Neural cell (in vitro differentiated cells): ENCODE measurements around the gene PTGFR. TPM values are rescaled to one million over a fixed set of nuclear protein-coding genes. Genes with fewer than 3 reads are reported as not detected.

Experiments used
- H2AFZ ChIP-seq: fragments of 200-600, 300-800 bp; sonication (generic), shearing (Covaris generic); 2 replicates; pipeline ENCODE4 v1.6.0; 2014; ENCODE audit warnings: low read depth, mild to moderate bottlenecking, antibody characterized with exemption, low read length, moderate library complexity
- H3F3A ChIP-seq: fragments of 200-600 bp; shearing (Covaris generic); 2 replicates; pipeline ENCODE4 v1.6.1; 2016; ENCODE audit warnings: mild to moderate bottlenecking, moderate library complexity, mixed read lengths, antibody characterized with exemption, low read length; ENCODE audit not compliant: insufficient read depth, poor library complexity, severe bottlenecking
- H3K27ac ChIP-seq: fragments of 200-600, 300-800 bp; sonication (generic), shearing (Covaris generic); 2 replicates; pipeline ENCODE4 v1.5.1; 2014; ENCODE audit warnings: mild to moderate bottlenecking, low read length, moderate library complexity
- H3K27me3 ChIP-seq: fragments of 300-800, 200-600 bp; sonication (generic), shearing (Covaris generic); 2 replicates; pipeline ENCODE4 v1.6.0; 2014; ENCODE audit warnings: mild to moderate bottlenecking, low read depth, low read length, moderate library complexity; ENCODE audit not compliant: insufficient read depth
- H3K36me3 ChIP-seq: fragments of 300-800, 200-600 bp; sonication (generic), shearing (Covaris generic); 2 replicates; pipeline ENCODE4 v1.5.1; 2014; ENCODE audit warnings: mild to moderate bottlenecking, antibody characterized with exemption, low read length, moderate library complexity; ENCODE audit not compliant: insufficient read depth
- H3K4me2 ChIP-seq: fragments of 300-800, 200-600 bp; sonication (generic), shearing (Covaris generic); 2 replicates; pipeline ENCODE4 v1.6.0; 2014; ENCODE audit warnings: mild to moderate bottlenecking, low read length
- H3K4me3 ChIP-seq: fragments of 300-800, 200-600 bp; sonication (generic), shearing (Covaris generic); 2 replicates; pipeline ENCODE4 v1.5.1; 2014; ENCODE audit warnings: mild to moderate bottlenecking, low read length, moderate library complexity
- H3K79me2 ChIP-seq: fragments of 200-600 bp; shearing (Covaris generic); replicated peaks from 2 replicates; pipeline ENCODE4 v1.6.0; 2014; ENCODE audit warnings: mild to moderate bottlenecking, low read length, moderate library complexity; ENCODE audit not compliant: insufficient read depth
- H3K9ac ChIP-seq: fragments of 300-800, 200-600 bp; sonication (generic), shearing (Covaris generic); 2 replicates; pipeline ENCODE4 v1.6.1; 2016; ENCODE audit warnings: mild to moderate bottlenecking, low read length, mixed read lengths
- H3K9me2 ChIP-seq: fragments of 200-600 bp; shearing (Covaris generic); 2 replicates; pipeline ENCODE4 v1.6.1; 2016; ENCODE audit warnings: mild to moderate bottlenecking, low read length, mixed read lengths; ENCODE audit not compliant: insufficient read depth
- H3K9me3 ChIP-seq: fragments of 200-600, 300-800 bp; sonication (generic), shearing (Covaris generic); 2 replicates; pipeline ENCODE4 v1.6.1; 2016; ENCODE audit warnings: mild to moderate bottlenecking, mixed run types, low read length, moderate library complexity, mixed read lengths
- H4K20me1 ChIP-seq: fragments of 200-600 bp; shearing (Covaris generic); 2 replicates; pipeline ENCODE4 v1.6.1; 2016; ENCODE audit warnings: mild to moderate bottlenecking, mixed run types; ENCODE audit not compliant: insufficient read depth
- EP300 ChIP-seq: fragments of 450-650 bp; conservative IDR thresholded peaks from 2 replicates; pipeline ENCODE4 v1.6.1; 2014; ENCODE audit warnings: antibody characterized with exemption, mild to moderate bottlenecking, moderate library complexity; ENCODE audit not compliant: poor library complexity, severe bottlenecking
- EZH2 ChIP-seq: fragments of 200-600, 300-800 bp; shearing (Covaris generic), sonication (generic); IDR thresholded peaks from 2 replicates; pipeline ENCODE4 v1.6.1; 2014; ENCODE audit warnings: antibody characterized with exemption, low read length, borderline replicate concordance, mild to moderate bottlenecking; ENCODE audit not compliant: insufficient read depth, poor library complexity, severe bottlenecking
- MXI1 ChIP-seq: fragments of 450-650 bp; conservative IDR thresholded peaks from 2 replicates; pipeline ENCODE4 v1.6.1; 2014; ENCODE audit warnings: antibody characterized with exemption, mild to moderate bottlenecking; ENCODE audit not compliant: poor library complexity, severe bottlenecking
- POLR2AphosphoS5 ChIP-seq: IDR thresholded peaks from 2 replicates; pipeline ENCODE4 v1.6.1; 2012
- RAD21 ChIP-seq: fragments of 450-650 bp; conservative IDR thresholded peaks from 2 replicates; pipeline ENCODE4 v1.6.1; 2014; ENCODE audit warnings: antibody characterized with exemption, mild to moderate bottlenecking, moderate library complexity
- SMC3 ChIP-seq: fragments of 450-650 bp; conservative IDR thresholded peaks from 2 replicates; pipeline ENCODE4 v1.6.1; 2014; ENCODE audit warnings: antibody characterized with exemption, mild to moderate bottlenecking, moderate library complexity; ENCODE audit not compliant: poor library complexity
- TAF1 ChIP-seq: IDR thresholded peaks from 2 replicates; pipeline ENCODE4 v1.6.1; 2012; ENCODE audit warnings: low read depth
- polyA plus RNA-seq: library from polyadenylated mRNA; depleted of rRNA; stranded (reverse); fragments of >200 nt; gene quantifications from 2 replicates; pipeline ENCODE4 v1.2.3, GENCODE V29; 2014
- TF ChIP-seq, protein P1 (sequence below): fragments of 450-650 bp; IDR thresholded peaks from 2 replicates; pipeline ENCODE4 v1.5.1; 2014; ENCODE audit warnings: antibody characterized with exemption, mild to moderate bottlenecking, moderate library complexity; ENCODE audit not compliant: poor library complexity, severe bottlenecking
- TF ChIP-seq, protein P2 (sequence below): IDR thresholded peaks from 2 replicates; pipeline ENCODE4 v1.6.1; 2012; ENCODE audit warnings: borderline replicate concordance

PTGFR gene
- polyA plus RNA-seq, 1 donor from 2014 or later = 0.54 TPM

DNA sequence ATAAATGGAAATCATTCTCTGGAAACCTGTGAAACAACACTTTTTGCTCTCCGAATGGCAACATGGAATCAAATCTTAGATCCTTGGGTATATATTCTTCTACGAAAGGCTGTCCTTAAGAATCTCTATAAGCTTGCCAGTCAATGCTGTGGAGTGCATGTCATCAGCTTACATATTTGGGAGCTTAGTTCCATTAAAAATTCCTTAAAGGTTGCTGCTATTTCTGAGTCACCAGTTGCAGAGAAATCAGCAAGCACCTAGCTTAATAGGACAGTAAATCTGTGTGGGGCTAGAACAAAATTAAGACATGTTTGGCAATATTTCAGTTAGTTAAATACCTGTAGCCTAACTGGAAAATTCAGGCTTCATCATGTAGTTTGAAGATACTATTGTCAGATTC is 45.7 kb downstream of the PTGFR start:
- Histone ChIP-seq H3K36me3 (no peaks in the 10 kb centered on the region), H3K9me2 (no peaks in the 10 kb centered on the region), H3K9me3 (no peaks in the 10 kb centered on the region), H3F3A (no peaks in the 10 kb centered on the region), H2AFZ (no peak overlapping the region), H3K4me2 (no peak overlapping the region), H3K27me3 (no peaks in the 10 kb centered on the region), H3K27ac (no peak overlapping the region), H3K9ac (no peak overlapping the region), H4K20me1 (no peaks in the 10 kb centered on the region), H3K79me2 (no peaks in the 10 kb centered on the region), H3K4me3 (no peak overlapping the region)
- TF ChIP-seq SMC3 = no peak
- no peak for TF ChIP-seq RAD21
- no peak for TF ChIP-seq EP300
- no peak for TF ChIP-seq MXI1
- TF ChIP-seq, protein P1, sequence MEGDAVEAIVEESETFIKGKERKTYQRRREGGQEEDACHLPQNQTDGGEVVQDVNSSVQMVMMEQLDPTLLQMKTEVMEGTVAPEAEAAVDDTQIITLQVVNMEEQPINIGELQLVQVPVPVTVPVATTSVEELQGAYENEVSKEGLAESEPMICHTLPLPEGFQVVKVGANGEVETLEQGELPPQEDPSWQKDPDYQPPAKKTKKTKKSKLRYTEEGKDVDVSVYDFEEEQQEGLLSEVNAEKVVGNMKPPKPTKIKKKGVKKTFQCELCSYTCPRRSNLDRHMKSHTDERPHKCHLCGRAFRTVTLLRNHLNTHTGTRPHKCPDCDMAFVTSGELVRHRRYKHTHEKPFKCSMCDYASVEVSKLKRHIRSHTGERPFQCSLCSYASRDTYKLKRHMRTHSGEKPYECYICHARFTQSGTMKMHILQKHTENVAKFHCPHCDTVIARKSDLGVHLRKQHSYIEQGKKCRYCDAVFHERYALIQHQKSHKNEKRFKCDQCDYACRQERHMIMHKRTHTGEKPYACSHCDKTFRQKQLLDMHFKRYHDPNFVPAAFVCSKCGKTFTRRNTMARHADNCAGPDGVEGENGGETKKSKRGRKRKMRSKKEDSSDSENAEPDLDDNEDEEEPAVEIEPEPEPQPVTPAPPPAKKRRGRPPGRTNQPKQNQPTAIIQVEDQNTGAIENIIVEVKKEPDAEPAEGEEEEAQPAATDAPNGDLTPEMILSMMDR = no peak
- no peak for TF ChIP-seq POLR2AphosphoS5
- no peak for TF ChIP-seq EZH2
- TF ChIP-seq, protein P2, sequence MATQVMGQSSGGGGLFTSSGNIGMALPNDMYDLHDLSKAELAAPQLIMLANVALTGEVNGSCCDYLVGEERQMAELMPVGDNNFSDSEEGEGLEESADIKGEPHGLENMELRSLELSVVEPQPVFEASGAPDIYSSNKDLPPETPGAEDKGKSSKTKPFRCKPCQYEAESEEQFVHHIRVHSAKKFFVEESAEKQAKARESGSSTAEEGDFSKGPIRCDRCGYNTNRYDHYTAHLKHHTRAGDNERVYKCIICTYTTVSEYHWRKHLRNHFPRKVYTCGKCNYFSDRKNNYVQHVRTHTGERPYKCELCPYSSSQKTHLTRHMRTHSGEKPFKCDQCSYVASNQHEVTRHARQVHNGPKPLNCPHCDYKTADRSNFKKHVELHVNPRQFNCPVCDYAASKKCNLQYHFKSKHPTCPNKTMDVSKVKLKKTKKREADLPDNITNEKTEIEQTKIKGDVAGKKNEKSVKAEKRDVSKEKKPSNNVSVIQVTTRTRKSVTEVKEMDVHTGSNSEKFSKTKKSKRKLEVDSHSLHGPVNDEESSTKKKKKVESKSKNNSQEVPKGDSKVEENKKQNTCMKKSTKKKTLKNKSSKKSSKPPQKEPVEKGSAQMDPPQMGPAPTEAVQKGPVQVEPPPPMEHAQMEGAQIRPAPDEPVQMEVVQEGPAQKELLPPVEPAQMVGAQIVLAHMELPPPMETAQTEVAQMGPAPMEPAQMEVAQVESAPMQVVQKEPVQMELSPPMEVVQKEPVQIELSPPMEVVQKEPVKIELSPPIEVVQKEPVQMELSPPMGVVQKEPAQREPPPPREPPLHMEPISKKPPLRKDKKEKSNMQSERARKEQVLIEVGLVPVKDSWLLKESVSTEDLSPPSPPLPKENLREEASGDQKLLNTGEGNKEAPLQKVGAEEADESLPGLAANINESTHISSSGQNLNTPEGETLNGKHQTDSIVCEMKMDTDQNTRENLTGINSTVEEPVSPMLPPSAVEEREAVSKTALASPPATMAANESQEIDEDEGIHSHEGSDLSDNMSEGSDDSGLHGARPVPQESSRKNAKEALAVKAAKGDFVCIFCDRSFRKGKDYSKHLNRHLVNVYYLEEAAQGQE = no peak
- no peak for TF ChIP-seq TAF1

DNA sequence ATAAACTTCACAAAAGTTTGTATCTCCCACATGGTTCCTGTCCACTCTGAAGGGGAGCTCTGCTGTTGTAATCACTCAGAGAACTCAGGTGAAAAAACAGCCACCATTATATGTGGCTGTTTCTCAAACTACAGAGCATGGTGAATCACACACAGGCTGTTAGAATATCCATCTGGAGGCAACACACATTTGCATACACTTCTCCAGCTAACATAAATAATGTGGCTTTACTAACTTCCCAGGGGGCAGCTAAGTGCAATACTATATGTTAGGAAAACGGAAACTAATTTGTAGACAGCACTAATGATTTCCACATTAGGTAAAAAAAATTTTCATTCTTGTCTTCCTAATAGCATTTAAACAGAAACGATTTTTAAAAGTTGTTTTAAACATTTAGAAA is 49.3 kb downstream of the PTGFR start:
- no peak overlapping the region for H3K27ac ChIP-seq
- no peak overlapping the region for H3K4me2 ChIP-seq
- H3K9me2 ChIP-seq = no peaks in the 10 kb centered on the region
- no peak overlapping the region for H3K4me3 ChIP-seq
- H3K9me3 ChIP-seq = no peaks in the 10 kb centered on the region
- no peaks in the 10 kb centered on the region for H4K20me1 ChIP-seq
- no peaks in the 10 kb centered on the region for H3F3A ChIP-seq
- H3K27me3 ChIP-seq = no peaks in the 10 kb centered on the region
- H3K9ac ChIP-seq = no peak overlapping the region
- no peaks in the 10 kb centered on the region for H3K79me2 ChIP-seq
- H3K36me3 ChIP-seq = no peaks in the 10 kb centered on the region
- TF ChIP-seq SMC3 = no peak
- TF ChIP-seq, protein P2 = no peak
- TF ChIP-seq MXI1 = no peak
- no peak overlapping the region for H2AFZ ChIP-seq
